Vagina (tissue), 2 donors: ENCODE data around the gene AKIRIN2. TPM values are rescaled to one million over a fixed set of nuclear protein-coding genes. Genes with fewer than 3 reads are reported as not detected.

ENCODE experiments used
- DNase-seq, 2 donors: peaks; one replicate each; pipeline ENCODE4 v3.0.0-alpha.2; 2017; ENCODE audit errors: extremely low spot score in 2 of 2
- H3K27ac ChIP-seq: fragments of 200-600 bp; sonication (generic); one replicate; pipeline ENCODE4 v1.5.1; 2019
- H3K27me3 ChIP-seq: fragments of 200-600 bp; sonication (generic); one replicate; pipeline ENCODE4 v1.5.1; 2019
- H3K36me3 ChIP-seq, 2 donors: fragments of 200-600 bp; sonication (generic); one replicate each; pipeline ENCODE4 v1.5.1; 2017 to 2019
- H3K4me1 ChIP-seq: fragments of 200-600 bp; sonication (generic); one replicate; pipeline ENCODE4 v1.5.1; 2019
- H3K4me3 ChIP-seq, 2 donors: fragments of 200-600 bp; sonication (generic); 1 replicate in 1 of 2; 2 replicates in 1 of 2; pipeline ENCODE4 v1.5.1; 2016 to 2019
- H3K9me3 ChIP-seq: fragments of 200-600 bp; sonication (generic); one replicate; pipeline ENCODE4 v1.5.1; 2019
- POLR2A ChIP-seq, 2 donors: fragments of 450-650 bp; IDR thresholded peaks; one replicate each; pipeline ENCODE4 v1.6.1; 2017; ENCODE audit warnings: antibody characterized with exemption in 2 of 2, mild to moderate bottlenecking in 2 of 2, moderate library complexity in 2 of 2
- POLR2AphosphoS5 ChIP-seq, 2 donors: sonication (generic); formaldehyde crosslinking; IDR thresholded peaks; one replicate each; pipeline ENCODE4 v1.9.0; 2017; ENCODE audit warnings: antibody characterized with exemption in 2 of 2, mild to moderate bottlenecking in 2 of 2, low read depth in 1 of 2; ENCODE audit not compliant: insufficient read depth in 1 of 2
- intact Hi-C: fragments of 100-400 bp; cut with DNase I; formaldehyde crosslinking; loops from one replicate; pipeline ENCODE4 v1.15.1; 2023
- total RNA-seq: library from RNA; depleted of rRNA; stranded (reverse); fragments of >200 nt; gene quantifications from one replicate; pipeline ENCODE4 v1.2.3, GENCODE V29; 2016
- TF ChIP-seq, protein P1 (sequence below), 3 experiments: fragments of 450-650 bp in 2 of 3; fragments of 200-600 bp in 1 of 3; sonication (generic) in 1 of 3; IDR thresholded peaks; one replicate each; pipeline ENCODE4 v1.5.1; 2017 to 2019; ENCODE audit warnings: antibody characterized with exemption in 3 of 3, mild to moderate bottlenecking in 2 of 3, moderate library complexity in 2 of 3

AKIRIN2 gene
- total RNA-seq, 1 donor from 2014 or later = 32.9 TPM

DNA sequence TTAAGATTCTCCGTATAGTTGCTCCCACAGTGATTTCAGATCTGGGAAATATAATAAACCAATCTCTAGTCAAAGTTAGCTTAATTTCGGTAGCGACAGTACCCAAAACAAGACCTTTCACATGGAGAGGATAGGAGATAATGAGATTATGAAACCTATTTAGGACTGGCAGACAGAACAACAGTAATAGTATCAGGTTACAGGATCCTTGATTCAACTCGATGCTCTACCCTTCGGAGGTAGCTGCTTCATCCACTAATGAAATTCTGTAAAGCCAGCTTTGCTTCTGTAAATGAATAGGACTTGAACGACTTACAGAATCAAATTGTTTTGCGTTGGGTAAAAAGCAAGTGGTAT lies 534 bp upstream of the AKIRIN2 start:
- H3K4me3 ChIP-seq = peak overlapping the region; percentile 81 to 99
- no peaks in the 10 kb centered on the region for H3K27me3 ChIP-seq
- intact Hi-C loops = no loop called here
- no peaks in the 10 kb centered on the region for H3K9me3 ChIP-seq
- DNase-seq = no peak
- H3K27ac ChIP-seq = peak overlapping the region; percentile 96
- peaks cover 33% of the 10 kb centered on the region for H3K4me1 ChIP-seq
- no peaks in the 10 kb centered on the region for H3K36me3 ChIP-seq
- TF ChIP-seq POLR2A (IDR thresholded peaks at IDR 0.05) = no peak
- TF ChIP-seq, protein P1, sequence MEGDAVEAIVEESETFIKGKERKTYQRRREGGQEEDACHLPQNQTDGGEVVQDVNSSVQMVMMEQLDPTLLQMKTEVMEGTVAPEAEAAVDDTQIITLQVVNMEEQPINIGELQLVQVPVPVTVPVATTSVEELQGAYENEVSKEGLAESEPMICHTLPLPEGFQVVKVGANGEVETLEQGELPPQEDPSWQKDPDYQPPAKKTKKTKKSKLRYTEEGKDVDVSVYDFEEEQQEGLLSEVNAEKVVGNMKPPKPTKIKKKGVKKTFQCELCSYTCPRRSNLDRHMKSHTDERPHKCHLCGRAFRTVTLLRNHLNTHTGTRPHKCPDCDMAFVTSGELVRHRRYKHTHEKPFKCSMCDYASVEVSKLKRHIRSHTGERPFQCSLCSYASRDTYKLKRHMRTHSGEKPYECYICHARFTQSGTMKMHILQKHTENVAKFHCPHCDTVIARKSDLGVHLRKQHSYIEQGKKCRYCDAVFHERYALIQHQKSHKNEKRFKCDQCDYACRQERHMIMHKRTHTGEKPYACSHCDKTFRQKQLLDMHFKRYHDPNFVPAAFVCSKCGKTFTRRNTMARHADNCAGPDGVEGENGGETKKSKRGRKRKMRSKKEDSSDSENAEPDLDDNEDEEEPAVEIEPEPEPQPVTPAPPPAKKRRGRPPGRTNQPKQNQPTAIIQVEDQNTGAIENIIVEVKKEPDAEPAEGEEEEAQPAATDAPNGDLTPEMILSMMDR (IDR thresholded peaks at IDR 0.05) = no peak
- TF ChIP-seq POLR2AphosphoS5 (IDR thresholded peaks at IDR 0.05; ENCODE audit: insufficient read depth in 1 of 2, low read depth in 1 of 2) = no peak

- intact Hi-C loops = no loop called here
- DNase-seq = no peak
These were observed 723 bp downstream of the AKIRIN2 start for GRCh38 chr6:87701344-87701675.

GRCh38 chr6:87700397-87701343 lies 1.4 kb downstream of the AKIRIN2 start:
- intact Hi-C loops = no loop called here
- H3K4me1 ChIP-seq = peaks cover 52% of the 10 kb centered on the region
- no peak for DNase-seq

More at GRCh38 chr6:87701344-87701675, 723 bp downstream of the AKIRIN2 start:
- H3K36me3 ChIP-seq = no peaks in the 10 kb centered on the region
- peak overlapping the region; percentile 96 for H3K27ac ChIP-seq
- no peaks in the 10 kb centered on the region for H3K9me3 ChIP-seq
- H3K27me3 ChIP-seq = no peaks in the 10 kb centered on the region
- TF ChIP-seq, protein P1 (IDR thresholded peaks at IDR 0.05) = no peak
- TF ChIP-seq POLR2AphosphoS5 (IDR thresholded peaks at IDR 0.05; ENCODE audit: insufficient read depth in 1 of 2, low read depth in 1 of 2) (no peak), POLR2A (IDR thresholded peaks at IDR 0.05) (no peak)
- peaks cover 46% of the 10 kb centered on the region for H3K4me1 ChIP-seq
- peak overlapping the region; percentile 81 to 99 for H3K4me3 ChIP-seq

DNA sequence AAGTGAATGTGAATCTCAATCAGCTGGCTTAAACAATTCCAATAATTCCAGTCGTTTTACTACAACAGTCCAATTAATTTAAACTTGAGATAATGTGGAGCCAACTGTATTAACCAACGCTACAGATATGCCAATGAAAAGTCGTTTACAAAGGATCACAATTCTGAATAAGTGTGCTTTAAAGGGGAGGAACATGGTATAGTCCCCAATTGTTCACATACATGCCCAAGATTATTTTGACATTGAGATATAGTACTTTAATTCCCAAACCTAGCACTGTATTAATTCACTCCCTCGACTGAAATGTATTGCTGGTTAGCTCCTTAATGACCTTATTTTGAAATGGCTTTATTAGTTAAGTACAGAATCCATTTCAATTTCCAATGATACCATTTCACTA lies 2.5 kb downstream of the AKIRIN2 start:
- TF ChIP-seq POLR2A (IDR thresholded peaks at IDR 0.05) (no peak), POLR2AphosphoS5 (IDR thresholded peaks at IDR 0.05; ENCODE audit: insufficient read depth in 1 of 2, low read depth in 1 of 2) (no peak)
- TF ChIP-seq, protein P1 (IDR thresholded peaks at IDR 0.05) = no peak
- H3K9me3 ChIP-seq = no peaks in the 10 kb centered on the region
- peaks cover 63% of the 10 kb centered on the region for H3K4me1 ChIP-seq
- peak overlapping the region; percentile 96 for H3K27ac ChIP-seq
- H3K4me3 ChIP-seq = peak overlapping the region; percentile 81 to 99
- no peak for DNase-seq
- no peaks in the 10 kb centered on the region for H3K36me3 ChIP-seq
- intact Hi-C loops = no loop called here
- no peaks in the 10 kb centered on the region for H3K27me3 ChIP-seq

More at GRCh38 chr6:87700397-87701343, 1.4 kb downstream of the AKIRIN2 start:
- Histone ChIP-seq H3K27ac (peak overlapping the region; percentile 96), H3K9me3 (no peaks in the 10 kb centered on the region), H3K4me3 (peak overlapping the region; percentile 81 to 99), H3K27me3 (no peaks in the 10 kb centered on the region), H3K36me3 (no peaks in the 10 kb centered on the region)
- TF ChIP-seq POLR2A (IDR thresholded peaks at IDR 0.05) = no peak
- peak in 1 of 2 donors; percentile 38 for TF ChIP-seq POLR2AphosphoS5 (IDR thresholded peaks at IDR 0.05; ENCODE audit: insufficient read depth in 1 of 2, low read depth in 1 of 2)
- TF ChIP-seq, protein P1 (IDR thresholded peaks at IDR 0.05) = no peak

DNA sequence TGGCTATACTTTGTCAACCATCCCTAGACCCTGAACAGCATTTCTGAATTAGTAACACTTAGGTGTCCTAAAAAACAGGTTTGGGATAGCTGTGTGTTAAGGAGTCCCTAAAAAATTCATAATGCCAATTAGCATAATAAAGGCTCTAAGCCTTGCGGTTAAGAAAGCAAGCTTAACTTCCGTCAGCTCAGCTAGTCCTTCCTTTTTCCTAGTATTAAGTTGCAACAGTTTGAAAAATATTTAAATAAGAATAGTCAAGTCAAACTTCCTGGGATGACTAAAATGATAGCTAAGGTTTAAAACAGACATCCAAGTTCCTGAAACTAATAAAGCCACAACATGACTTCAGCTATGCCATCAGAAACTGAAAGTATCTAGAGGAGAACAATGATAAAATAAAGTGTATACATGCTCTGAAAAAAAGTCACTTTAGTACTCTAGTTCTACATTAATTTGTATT lies 3.5 kb downstream of the AKIRIN2 start:
- TF ChIP-seq POLR2AphosphoS5 (IDR thresholded peaks at IDR 0.05; ENCODE audit: insufficient read depth in 1 of 2, low read depth in 1 of 2) (peak in 1 of 2 donors; percentile 55), POLR2A (IDR thresholded peaks at IDR 0.05) (no peak)
- TF ChIP-seq, protein P1 (IDR thresholded peaks at IDR 0.05) = no peak
- no peaks in the 10 kb centered on the region for H3K9me3 ChIP-seq
- intact Hi-C loops = no loop called here
- H3K36me3 ChIP-seq = no peaks in the 10 kb centered on the region
- peaks cover 73% of the 10 kb centered on the region for H3K4me1 ChIP-seq
- H3K4me3 ChIP-seq = peak overlapping the region; percentile 81 to 99
- peak overlapping the region; percentile 13 for H3K27ac ChIP-seq
- no peaks in the 10 kb centered on the region for H3K27me3 ChIP-seq
- no peak for DNase-seq
